HG03025 (cell line): ENCODE data around the gene NME4.

Experiments
- ATAC-seq: cut with Tn5 transposase; IDR thresholded peaks from one replicate; pipeline ENCODE4 v1.9.1; 2021; ENCODE audit warnings: mild to moderate bottlenecking, moderate library complexity; ENCODE audit not compliant: unreplicated experiment, low FRiP score

NME4 gene

DNA sequence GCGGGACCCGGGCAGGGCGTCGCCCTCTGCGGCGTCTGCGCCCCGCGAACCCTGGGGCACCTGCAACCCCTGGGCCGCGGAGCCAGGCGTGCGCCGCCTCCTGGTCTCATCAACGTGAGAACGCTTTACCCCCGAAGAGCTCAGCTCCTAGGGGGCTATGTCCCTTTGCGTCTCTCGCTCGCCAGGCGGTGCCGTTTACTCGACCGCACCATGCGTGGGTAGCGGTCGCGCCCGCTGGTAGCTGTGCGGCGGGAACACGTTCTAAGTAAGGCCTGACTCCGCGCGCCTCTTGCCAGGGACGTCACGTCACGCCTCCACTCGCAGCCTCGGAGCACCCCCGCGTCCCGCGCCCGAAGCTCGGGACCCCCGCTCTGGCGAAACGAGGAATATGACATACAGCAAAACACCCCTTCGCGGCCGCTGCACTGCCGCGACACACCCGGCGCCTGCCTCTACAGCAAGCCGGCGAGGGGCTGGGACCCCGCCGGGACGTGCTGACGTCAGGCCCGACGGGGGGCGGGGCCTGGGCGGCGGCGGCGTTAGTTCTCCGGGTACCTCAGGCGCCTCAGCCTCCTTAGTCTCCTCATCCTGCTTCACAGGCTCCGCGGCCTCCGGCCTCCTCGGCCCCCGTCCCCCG lies 28.2 kb downstream of the NME4 start, which contains the start of gene RAB11FIP3:
Gene RAB11FIP3 (plus strand): TSS at position 568 of the 637 bp plus-strand sequence. CDS start 358 bp downstream, outside the sequence.
- ATAC-seq, result peak; percentile 70

DNA sequence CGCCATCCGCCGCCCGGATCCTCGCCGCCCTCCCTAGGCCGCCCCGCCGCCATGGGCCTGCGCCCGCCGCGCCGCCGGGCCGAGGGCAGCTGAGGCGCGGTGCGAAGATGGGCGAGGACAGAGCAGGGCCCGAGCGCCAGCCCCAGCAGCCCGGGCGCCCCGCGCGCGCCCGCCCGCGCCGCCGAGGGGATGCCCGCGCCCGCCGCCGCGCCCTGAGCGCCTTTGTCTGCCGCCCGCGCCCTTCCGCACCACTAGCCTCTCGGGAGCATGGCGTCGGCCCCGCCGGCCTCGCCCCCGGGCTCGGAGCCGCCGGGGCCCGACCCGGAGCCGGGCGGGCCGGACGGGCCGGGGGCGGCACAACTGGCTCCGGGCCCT lies 28.7 kb downstream of the NME4 start:
- peak; percentile 30 for ATAC-seq

DNA sequence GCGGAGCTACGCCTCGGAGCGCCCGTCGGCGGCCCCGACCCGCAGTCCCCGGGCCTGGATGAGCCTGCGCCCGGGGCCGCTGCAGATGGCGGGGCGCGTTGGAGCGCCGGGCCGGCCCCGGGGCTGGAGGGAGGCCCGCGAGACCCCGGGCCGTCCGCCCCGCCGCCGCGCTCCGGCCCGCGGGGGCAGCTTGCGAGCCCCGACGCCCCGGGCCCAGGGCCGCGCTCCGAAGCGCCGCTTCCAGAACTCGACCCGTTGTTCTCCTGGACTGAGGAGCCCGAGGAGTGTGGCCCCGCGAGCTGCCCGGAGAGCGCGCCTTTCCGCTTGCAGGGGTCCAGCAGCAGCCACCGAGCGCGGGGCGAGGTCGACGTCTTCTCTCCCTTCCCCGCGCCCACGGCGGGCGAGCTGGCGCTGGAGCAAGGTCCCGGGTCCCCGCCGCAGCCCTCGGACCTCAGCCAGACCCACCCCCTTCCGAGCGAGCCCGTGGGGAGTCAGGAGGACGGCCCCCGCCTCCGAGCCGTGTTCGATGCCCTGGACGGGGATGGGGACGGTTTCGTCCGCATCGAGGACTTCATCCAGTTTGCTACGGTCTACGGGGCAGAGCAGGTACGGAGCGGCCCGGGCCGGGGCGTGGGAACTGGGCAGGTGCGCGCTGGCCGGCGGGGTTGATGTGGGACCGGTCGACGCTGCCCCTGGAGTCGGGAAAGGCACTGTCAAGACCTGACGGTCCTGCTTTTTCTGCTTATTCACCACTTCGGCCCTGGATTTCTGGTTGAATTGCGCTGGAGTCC lies 29.3 kb downstream of the NME4 start:
- ATAC-seq, result peak; percentile 3

DNA sequence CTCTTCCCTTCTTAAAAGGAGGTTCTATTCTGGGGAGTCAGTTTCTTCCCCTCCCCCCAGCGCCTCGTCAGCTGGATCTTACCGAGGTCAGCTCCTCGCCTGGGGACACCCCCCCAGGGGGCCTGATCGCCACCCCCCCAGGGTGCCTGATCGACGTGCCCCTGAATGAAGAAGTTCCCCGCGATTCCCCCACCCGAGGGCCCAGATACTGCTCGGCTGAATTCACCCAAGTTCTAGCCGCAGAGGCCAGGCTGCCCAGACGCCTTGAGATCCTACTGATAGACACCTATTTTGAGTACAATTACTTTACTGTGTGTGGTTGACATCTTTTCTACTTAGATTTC lies 29.9 kb downstream of the NME4 start:
- no peak for ATAC-seq

DNA sequence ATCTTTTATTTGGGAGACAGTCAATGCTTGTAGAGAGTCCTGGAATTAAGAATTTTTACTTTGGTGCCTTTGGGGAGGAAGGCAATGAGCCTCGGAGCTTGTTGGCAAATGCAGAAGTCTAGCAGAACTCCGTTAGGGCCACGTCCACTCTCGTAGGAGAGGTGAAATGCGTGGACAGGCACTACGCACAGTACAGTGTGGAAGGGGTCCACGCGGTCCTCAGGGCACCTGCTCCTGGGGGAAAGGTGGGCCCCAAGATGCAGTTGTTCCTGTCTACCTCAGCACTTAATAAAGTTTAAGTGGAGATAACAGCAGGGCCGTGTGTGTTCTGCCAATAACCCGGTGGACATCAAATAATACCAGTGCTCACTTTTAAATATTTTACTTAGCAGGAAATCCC lies 30.3 kb downstream of the NME4 start:
- no peak for ATAC-seq

DNA sequence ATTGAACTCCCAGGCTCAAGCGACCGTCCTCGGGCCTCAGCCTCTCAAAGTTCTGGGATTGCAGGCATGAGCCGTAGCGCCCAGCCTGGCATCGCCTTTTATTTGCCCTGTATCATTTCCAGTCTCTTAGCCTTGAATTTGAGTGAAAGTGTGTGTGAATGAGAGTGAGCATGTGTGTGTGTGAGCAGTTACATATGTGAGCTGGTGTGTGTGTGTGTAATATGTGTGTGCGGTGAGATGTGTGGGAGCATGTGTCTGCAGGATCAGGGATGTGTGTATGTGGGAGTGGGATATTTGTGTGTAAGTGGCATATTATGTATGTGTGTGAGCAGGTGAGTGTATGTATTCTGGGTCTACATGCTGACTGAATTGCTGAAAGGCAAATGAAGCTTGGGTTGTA lies 33.9 kb downstream of the NME4 start:
- no peak for ATAC-seq

DNA sequence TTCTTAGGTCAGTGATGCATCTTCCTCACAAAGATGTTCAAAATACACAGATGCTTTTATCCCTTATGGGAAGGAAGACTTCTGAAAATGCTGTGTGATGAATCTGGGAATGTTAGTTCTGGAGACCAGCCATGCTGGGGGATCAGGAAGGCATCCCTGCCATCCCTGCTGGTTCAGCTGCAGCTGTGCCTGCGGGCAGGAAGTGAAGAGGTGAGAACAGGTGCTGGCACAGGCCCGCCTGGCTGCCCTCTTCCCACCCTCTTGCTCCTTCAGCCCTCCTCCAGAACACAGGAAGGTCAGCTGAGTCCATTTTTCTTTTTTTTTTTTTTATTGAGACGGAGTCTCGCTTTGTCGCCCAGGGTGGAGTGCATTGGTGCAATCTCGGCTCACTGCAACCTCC lies 43.6 kb downstream of the NME4 start:
- ATAC-seq, result no peak

DNA sequence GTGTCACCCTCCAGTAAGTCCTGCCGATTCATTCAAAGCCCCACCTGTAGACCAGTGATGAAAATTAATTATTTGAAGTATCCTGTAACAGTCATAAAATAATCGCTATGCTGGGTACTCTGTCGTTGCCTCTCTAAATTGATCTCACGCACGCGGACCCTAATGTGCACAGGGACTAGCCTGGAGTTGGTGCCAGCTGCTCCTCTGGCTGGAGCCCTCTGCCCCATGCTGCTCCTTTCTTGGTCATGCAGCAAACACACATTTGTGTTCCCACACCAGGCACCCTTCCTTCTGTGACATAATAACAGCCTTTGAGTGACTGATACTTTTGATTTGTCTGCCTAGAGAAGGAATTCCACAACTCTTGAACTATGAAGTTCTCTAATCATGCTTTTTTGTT lies 44.4 kb downstream of the NME4 start:
- ATAC-seq, result no peak

DNA sequence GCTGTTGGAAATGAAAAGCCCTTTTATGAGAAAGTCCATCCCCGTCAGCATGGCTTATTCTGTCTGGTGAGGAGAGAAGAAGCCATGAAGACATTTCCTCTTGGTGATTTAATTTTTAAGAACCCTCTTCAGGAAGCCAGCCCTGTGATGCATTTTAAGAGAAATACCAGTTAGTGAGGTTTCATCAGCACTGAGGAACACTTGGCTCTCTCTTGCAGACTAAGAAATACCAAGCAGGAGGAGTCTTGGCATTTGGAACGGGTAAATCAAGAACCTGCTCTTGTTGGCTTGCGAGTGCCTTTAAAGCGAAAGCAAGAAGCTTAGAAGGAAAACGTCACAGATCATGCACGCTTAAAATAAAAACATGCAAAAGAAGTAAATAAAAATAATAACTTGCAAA lies 46.0 kb downstream of the NME4 start:
- no peak for ATAC-seq

DNA sequence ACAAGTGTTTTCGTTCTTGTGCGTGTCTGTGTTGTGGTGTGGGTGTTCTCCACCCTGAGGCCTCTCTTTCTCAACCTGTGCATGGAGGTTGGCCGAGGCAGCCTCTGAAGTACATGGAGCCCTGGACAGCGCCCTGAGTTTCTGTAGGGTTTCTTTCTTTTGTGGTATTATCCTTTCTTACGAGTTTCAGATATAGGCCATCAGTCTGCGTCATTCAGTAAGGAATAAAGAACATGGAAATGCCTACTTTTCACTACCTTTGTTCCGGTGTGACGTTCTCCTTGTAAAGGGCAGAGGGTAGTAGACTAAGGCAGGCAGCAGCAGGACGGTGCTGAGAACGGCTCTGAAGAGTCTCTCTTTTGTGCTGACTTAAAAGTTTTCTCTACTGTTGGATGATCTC lies 47.0 kb downstream of the NME4 start:
- no peak for ATAC-seq

DNA sequence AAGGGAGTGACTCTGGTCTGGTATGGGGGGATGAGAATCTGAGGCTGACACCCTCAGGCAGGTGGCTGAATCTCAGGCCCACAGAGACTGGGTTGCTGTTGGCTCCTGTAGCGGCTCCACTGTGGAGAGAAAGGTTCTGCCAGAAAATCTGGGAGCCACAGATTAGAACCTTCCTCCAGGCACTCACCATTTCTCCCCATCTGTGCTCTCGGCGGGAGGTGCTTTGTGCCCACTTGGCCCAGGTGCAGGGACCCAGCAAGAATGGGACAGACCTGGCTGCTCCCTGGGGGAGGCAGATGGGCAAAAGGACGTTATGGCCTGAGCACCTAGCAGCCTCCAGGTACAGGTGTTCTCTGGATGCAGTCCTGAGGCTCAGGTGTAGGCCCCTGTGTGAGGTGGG lies 48.6 kb downstream of the NME4 start:
- ATAC-seq, result no peak
